Measurements from ENCODE around the gene TMEM128.

DNA sequence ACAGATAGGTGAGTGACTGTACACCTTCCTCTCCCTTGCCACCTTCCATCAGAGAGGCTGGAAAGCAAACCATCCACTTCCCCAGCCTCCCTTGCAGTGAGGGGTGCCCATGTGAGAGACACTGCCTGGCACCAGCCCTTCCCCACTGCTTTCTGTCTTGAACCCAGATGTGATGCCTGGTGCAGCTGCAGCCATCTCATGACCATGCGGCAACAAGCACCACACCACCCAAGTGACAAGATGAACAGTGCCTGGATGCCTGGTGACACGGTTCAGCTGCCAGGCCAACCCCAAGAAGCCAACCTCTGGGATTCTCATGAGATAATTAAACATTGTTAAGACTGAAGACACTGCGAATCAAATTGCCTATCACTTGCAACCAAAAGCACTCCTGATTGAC is 52.7 kb downstream of the TMEM128 start:
- TF ChIP-seq POLR2A (IDR thresholded peaks at IDR 0.05) (no peak), CTCF (IDR thresholded peaks at IDR 0.05) (no peak)
